Measurements from ENCODE around the gene HSDL1. TPM values are rescaled to one million over a fixed set of nuclear protein-coding genes. Genes with fewer than 3 reads are reported as not detected.

The HSDL1 gene
- total RNA-seq, 2 donors from 2014 or later: 14.6 to 15.4 TPM

DNA sequence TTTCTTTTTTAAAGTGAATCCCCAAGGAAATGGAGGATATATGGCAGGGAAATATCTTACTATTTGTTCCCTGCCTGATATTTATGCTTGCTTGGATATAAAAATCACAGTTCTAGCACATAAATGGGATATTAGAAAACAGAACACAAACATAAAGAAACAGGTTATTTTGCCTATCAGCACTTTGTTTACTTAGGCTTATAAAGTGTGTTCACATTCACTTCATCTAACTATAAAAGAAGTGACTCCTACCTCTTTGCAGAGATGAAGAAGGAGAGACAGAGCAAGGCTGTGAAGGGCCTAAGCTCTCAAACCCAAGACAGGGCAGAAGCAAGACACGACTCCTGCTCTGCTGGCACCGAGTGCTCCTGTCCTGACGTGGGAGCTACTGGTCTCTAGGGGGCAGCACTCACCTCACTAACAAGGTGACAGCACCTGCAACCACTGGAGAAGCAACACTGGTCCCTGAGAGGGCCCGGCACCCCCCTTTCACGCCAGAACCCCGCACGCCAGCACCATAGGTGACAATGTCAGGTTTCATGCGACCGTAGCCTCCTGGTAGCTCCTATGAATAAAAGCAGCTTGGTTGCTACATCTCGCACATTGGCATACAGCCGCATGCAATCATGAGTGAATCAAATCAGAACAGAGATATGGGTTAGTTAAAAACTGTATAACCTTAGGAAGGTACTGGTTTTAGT is 60.3 kb downstream of the HSDL1 start:
- peak overlapping the region; percentile 84 to 85 for H3K27ac ChIP-seq
- no peak for DNase-seq (ENCODE audit: low spot score)
- TF ChIP-seq, protein P1, sequence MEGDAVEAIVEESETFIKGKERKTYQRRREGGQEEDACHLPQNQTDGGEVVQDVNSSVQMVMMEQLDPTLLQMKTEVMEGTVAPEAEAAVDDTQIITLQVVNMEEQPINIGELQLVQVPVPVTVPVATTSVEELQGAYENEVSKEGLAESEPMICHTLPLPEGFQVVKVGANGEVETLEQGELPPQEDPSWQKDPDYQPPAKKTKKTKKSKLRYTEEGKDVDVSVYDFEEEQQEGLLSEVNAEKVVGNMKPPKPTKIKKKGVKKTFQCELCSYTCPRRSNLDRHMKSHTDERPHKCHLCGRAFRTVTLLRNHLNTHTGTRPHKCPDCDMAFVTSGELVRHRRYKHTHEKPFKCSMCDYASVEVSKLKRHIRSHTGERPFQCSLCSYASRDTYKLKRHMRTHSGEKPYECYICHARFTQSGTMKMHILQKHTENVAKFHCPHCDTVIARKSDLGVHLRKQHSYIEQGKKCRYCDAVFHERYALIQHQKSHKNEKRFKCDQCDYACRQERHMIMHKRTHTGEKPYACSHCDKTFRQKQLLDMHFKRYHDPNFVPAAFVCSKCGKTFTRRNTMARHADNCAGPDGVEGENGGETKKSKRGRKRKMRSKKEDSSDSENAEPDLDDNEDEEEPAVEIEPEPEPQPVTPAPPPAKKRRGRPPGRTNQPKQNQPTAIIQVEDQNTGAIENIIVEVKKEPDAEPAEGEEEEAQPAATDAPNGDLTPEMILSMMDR (IDR thresholded peaks at IDR 0.05): peak; percentile 71 to 76
- H3K9me3 ChIP-seq: no peaks in the 10 kb centered on the region
- H3K4me1 ChIP-seq: peaks cover 0 to 39% of the 10 kb centered on the region in 2 donors
- no peaks in the 10 kb centered on the region for H3K27me3 ChIP-seq
- H3K36me3 ChIP-seq: peaks cover 73% of the 10 kb centered on the region
- H3K4me3 ChIP-seq: no peak overlapping the region

DNA sequence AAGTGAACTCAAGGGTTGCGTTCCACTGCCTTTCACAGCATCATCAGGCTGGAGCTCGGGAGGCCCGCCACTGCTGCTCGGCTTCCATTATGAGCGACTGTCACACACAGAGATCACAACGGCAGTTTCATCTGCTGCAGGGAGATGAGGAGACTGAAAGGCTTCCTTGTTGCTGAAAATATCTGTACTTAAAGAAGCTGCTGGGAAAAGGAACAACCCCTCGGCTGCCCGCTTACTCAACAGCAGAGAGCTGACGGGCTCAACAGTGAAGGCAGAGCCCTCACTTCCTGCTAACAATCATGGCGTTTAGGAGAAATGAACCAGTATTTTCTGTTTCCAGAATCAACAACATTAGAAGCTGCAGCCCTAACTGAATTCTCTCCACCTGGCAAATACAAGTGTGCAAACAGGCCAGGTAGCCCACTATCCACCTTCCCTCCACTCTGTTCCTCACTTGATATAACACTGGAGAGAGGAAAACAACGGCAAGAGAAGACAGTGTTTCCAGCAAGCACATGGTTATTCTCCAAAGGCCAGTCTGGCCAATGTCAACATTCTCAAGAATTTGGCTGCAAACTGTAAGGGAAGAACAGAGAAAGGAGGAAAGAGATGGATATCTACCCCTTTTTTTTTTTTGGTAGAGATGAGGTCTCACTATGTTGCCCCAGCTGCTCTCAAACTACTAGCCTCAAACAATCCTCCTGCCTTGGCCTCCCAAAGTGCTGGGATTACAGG is 62.0 kb downstream of the HSDL1 start:
- DNase-seq (ENCODE audit: low spot score): no peak
- H3K9me3 ChIP-seq: no peaks in the 10 kb centered on the region
- peaks cover 0 to 44% of the 10 kb centered on the region in 2 donors for H3K4me1 ChIP-seq
- H3K4me3 ChIP-seq: no peak overlapping the region
- TF ChIP-seq, protein P1 (IDR thresholded peaks at IDR 0.05): no peak
- H3K27me3 ChIP-seq: no peaks in the 10 kb centered on the region
- peaks cover 68% of the 10 kb centered on the region for H3K36me3 ChIP-seq
- peak overlapping the region in 1 of 2 donors; percentile 62 for H3K27ac ChIP-seq

DNA sequence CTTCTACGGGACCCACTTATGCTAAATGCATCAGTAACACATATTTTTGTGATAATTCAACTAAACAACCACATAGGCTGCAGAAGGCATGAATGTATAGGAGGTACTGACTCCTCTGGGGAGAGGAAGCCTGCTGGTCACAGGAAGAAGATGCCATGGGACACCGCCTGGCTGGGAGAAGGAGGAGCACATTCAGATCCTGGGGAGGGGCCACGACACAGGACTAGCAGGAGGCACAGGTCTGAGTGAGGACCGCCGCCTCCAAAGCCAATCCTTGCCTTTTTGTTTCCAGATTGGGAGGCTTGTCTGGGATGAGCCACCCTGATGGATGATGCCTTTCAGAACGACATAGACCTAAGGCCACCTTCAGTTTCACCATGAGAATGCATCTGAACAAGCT is 62.9 kb downstream of the HSDL1 start:
- H3K36me3 ChIP-seq: peaks cover 59% of the 10 kb centered on the region
- H3K27ac ChIP-seq: peak overlapping the region in 1 of 2 donors; percentile 62
- TF ChIP-seq, protein P1 (IDR thresholded peaks at IDR 0.05): no peak
- no peak overlapping the region for H3K4me3 ChIP-seq
- no peak for DNase-seq (ENCODE audit: low spot score)
- H3K4me1 ChIP-seq: peaks cover 0 to 44% of the 10 kb centered on the region in 2 donors
- no peaks in the 10 kb centered on the region for H3K9me3 ChIP-seq
- no peaks in the 10 kb centered on the region for H3K27me3 ChIP-seq

DNA sequence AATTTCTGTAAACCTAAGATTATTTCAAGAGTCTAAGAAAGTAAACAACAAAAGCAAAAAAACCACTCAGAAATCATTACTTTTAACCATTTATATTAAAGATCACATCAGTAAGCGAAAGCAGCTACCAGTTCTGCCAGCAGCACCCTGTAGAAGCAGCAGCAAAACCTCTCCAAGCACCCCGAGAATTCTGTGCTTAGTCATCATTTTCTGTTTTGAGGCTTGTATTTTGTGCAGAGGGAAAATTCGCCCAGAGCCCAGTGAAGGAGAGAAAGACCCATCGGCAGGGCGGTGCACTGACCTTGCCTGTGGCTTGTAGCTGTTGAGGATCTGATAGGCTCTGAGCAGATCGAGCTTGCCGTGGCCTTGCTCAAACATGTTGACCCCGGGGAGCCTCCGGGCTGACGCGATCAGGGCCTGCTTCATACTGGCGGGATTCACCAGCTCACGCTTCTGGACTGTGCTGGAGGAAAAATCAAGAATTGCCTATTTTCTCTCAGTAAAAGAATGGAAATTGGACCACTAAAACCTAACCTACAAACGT is 63.5 kb downstream of the HSDL1 start:
- H3K27ac ChIP-seq: peak overlapping the region in 1 of 2 donors; percentile 62
- peaks cover 58% of the 10 kb centered on the region for H3K36me3 ChIP-seq
- no peaks in the 10 kb centered on the region for H3K27me3 ChIP-seq
- peaks cover 0 to 44% of the 10 kb centered on the region in 2 donors for H3K4me1 ChIP-seq
- H3K9me3 ChIP-seq: no peaks in the 10 kb centered on the region
- no peak overlapping the region for H3K4me3 ChIP-seq
- TF ChIP-seq, protein P1 (IDR thresholded peaks at IDR 0.05): no peak
- DNase-seq (ENCODE audit: low spot score): no peak

DNA sequence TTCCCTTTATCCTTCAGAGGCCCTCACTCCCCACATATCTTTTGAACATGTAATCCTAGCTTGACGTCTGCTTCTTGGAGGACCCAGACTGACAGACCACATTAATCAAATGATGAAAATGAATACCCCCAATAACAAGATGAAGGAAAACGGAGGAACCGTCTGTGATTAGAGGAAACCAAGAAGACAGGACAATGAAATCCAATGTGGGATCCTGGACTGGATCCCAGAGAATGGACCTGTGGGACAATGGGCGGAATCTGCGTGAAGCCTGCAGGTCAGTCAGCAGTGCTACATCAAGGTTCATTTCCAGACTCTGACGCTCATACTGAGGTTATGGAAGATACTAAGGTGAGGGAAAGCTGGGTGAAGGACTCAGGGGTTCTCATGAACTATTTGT is 64.2 kb downstream of the HSDL1 start:
- Histone ChIP-seq H3K9me3 (no peaks in the 10 kb centered on the region), H3K4me1 (peaks cover 0 to 40% of the 10 kb centered on the region in 2 donors), H3K27me3 (no peaks in the 10 kb centered on the region), H3K4me3 (no peak overlapping the region), H3K27ac (peak overlapping the region; percentile 61 to 62), H3K36me3 (peaks cover 57% of the 10 kb centered on the region)
- no peak for DNase-seq (ENCODE audit: low spot score)
- TF ChIP-seq, protein P1 (IDR thresholded peaks at IDR 0.05): no peak

All from right atrium auricular region (tissue), 2 donors.